Left ventricle myocardium superior (tissue), 1 donor: ENCODE measurements around the gene ACIN1. TPM values are rescaled to one million over a fixed set of nuclear protein-coding genes. Genes with fewer than 3 reads are reported as not detected.

Source experiments
- ATAC-seq: fragments of 200-7000 bp; cut with Tn5 transposase; one replicate; pipeline ENCODE4 v1.9.1; 2020; ENCODE audit warnings: mild to moderate bottlenecking, moderate library complexity
- DNase-seq: peaks from one replicate; pipeline ENCODE4 v3.0.0-alpha.2; 2020
- intact Hi-C: fragments of 100-400 bp; cut with micrococcal nuclease; formaldehyde crosslinking; loops from one replicate; pipeline ENCODE4 v1.11.0; 2022
- long read RNA-seq: library from polyadenylated mRNA; unstranded; transcript quantifications from one replicate; pipeline ENCODE4 v2.0.0, GENCODE V29; 2021
- total RNA-seq: library from RNA; stranded (reverse); fragmentation: NEBNext Ultra II Directional; extraction: Animal tissue kit (Norgen Biotek cat#: 25700); gene quantifications from one replicate; pipeline ENCODE4 v1.2.1, GENCODE V29; 2021
- donor health status: DM: no; HTN: yes; CAD: no; lungs with severe emphysema.

ACIN1 gene, protein sequence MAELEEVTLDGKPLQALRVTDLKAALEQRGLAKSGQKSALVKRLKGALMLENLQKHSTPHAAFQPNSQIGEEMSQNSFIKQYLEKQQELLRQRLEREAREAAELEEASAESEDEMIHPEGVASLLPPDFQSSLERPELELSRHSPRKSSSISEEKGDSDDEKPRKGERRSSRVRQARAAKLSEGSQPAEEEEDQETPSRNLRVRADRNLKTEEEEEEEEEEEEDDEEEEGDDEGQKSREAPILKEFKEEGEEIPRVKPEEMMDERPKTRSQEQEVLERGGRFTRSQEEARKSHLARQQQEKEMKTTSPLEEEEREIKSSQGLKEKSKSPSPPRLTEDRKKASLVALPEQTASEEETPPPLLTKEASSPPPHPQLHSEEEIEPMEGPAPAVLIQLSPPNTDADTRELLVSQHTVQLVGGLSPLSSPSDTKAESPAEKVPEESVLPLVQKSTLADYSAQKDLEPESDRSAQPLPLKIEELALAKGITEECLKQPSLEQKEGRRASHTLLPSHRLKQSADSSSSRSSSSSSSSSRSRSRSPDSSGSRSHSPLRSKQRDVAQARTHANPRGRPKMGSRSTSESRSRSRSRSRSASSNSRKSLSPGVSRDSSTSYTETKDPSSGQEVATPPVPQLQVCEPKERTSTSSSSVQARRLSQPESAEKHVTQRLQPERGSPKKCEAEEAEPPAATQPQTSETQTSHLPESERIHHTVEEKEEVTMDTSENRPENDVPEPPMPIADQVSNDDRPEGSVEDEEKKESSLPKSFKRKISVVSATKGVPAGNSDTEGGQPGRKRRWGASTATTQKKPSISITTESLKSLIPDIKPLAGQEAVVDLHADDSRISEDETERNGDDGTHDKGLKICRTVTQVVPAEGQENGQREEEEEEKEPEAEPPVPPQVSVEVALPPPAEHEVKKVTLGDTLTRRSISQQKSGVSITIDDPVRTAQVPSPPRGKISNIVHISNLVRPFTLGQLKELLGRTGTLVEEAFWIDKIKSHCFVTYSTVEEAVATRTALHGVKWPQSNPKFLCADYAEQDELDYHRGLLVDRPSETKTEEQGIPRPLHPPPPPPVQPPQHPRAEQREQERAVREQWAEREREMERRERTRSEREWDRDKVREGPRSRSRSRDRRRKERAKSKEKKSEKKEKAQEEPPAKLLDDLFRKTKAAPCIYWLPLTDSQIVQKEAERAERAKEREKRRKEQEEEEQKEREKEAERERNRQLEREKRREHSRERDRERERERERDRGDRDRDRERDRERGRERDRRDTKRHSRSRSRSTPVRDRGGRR
- total RNA-seq = 78.4 TPM
- long read RNA-seq, full-length matches to known transcripts = 6 of 36 reads
- long read RNA-seq, partial matches to known transcripts = 23 of 36 reads
- long read RNA-seq, other reads (novel, unspliced or antisense) = 7 of 36 reads

GRCh38 chr14:23094666-23095195 lies at the start of gene ACIN1:
Gene ACIN1, minus strand, starts transcription at chr14:23095136. Its CDS starts 24 bp downstream, at chr14:23095112.
- ATAC-seq = peak; percentile 67

GRCh38 chr14:23143911-23144310 lies 49.0 kb upstream of the ACIN1 start:
- no peak for DNase-seq
- ATAC-seq = no peak
- intact Hi-C loops = no loop called here

More at GRCh38 chr14:23094666-23095195, at the start of gene ACIN1:
- peak; percentile 100 for DNase-seq
- intact Hi-C loops = no loop called here

GRCh38 chr14:23142826-23143225 lies 47.9 kb upstream of the ACIN1 start:
- intact Hi-C loops = no loop called here
- ATAC-seq = no peak

DNA sequence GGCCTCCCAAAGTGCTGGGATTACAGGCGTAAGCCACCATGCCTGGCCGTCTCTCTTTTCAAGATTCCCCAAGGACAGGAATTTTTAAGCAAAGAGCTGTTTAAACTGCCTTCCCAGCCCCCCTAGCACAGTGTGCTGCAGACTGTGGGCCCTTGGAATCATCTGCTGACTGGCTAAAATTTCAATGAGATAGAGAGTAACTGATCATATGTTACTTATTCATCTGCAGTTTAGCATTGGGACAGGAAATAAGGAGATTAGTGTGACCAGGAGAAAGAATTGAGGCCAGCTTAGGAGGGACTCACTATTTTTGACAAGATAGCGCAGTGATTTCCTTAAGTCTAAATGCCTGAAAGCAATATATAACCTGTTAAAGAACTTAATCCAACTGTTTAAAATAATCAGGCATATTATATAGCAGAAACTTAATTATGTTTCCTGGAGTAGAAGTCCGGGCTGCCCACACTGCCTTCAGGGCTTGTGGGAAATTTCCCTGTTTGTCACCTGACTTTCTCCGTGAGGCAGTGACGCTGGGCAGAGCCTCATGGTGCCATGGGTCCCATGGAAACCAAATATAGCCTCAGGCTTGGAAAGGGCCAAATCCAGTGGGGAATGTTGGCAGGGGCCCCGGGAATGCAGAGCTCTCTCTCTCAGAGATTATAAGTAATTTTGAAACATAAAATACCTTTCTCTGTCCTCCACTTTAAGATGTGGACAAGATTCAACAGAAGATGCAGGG lies 46.9 kb upstream of the ACIN1 start:
- intact Hi-C loops = no loop called here
- ATAC-seq (peak; percentile 89), DNase-seq (peak; percentile 88)

More at GRCh38 chr14:23142826-23143225, 47.9 kb upstream of the ACIN1 start:
- no peak for DNase-seq

DNA sequence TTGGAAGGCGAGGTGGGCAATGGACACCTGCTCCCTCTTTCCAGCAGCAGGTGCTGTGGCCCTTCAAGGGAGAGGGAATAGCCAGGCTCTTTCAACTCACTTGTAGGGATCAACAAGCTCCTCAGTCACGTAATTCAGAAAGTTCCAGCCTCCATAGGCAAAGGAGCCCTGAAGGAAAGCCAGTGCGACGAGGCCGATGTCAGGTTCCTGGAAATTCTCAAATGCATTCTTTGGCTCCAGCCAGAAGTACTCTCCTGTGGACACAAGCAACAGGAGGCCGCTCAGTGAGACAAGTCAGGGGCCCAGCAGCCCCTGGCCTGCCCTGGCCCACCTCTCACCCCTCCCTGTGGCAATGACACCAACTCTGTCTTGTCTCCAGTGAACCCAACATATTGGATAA lies 45.4 kb upstream of the ACIN1 start:
- DNase-seq (no peak), ATAC-seq (no peak)
- intact Hi-C loops = no loop called here

DNA sequence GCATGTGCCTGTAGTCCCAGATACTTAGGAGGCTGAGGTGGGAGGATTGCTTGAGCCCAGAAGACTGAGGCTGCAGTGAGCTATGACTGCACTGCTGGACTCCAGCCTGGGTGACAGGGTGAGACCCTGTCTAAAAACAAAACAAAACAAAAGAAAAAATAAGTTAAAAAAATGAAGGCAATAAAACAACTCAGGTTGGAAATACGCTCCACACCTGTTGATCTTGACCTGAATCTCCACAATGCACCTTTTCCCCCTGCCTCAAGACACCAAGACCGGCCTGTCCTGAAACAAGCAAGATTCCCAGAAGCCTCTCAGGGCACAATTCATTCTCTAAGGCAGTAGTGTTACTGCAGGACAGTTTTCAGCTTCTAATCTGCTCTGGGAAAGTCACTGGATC lies 44.9 kb upstream of the ACIN1 start:
- DNase-seq = no peak
- intact Hi-C loops = no loop called here
- no peak for ATAC-seq

DNA sequence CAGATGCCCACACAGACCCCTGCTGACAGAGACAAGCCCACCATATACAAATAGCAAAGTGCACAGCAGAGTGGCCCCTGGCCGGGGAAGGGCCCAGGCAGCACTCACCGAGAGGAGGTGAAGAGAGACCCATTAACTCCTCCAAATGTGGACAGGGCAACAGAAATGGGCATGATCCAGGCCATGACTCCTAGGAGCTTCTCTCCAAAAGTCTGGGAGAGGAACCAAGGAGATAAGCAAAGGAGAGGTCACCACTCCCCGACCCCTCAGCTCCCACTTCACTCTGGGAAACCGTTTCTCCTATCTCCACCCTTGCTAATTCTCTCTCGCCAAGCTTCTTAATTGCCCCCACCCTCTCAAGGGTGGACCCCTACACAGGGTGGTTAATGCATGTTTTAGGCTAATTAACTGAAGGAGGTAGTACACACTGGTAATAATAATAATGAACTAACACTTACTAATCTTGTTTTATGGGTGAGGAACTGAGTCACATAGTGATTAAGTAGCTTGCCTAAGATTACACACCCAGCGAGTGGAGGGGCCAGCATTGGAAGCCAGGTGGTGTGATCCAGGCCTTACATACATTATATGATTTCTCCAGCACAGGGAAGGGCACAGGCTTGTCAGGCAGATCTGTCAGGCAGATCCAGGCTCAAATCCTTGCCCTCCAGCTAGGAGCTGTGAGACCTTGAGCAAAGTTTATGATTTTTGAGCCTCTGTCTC lies 43.0 kb upstream of the ACIN1 start:
- ATAC-seq = no peak
- intact Hi-C loops = no loop called here

GRCh38 chr14:23137192-23137812 lies 42.4 kb upstream of the ACIN1 start:
- DNase-seq = no peak
- intact Hi-C loops = no loop called here
- ATAC-seq = peak; percentile 60

More for the DNA sequence above, 43.0 kb upstream of the ACIN1 start:
- DNase-seq = no peak

DNA sequence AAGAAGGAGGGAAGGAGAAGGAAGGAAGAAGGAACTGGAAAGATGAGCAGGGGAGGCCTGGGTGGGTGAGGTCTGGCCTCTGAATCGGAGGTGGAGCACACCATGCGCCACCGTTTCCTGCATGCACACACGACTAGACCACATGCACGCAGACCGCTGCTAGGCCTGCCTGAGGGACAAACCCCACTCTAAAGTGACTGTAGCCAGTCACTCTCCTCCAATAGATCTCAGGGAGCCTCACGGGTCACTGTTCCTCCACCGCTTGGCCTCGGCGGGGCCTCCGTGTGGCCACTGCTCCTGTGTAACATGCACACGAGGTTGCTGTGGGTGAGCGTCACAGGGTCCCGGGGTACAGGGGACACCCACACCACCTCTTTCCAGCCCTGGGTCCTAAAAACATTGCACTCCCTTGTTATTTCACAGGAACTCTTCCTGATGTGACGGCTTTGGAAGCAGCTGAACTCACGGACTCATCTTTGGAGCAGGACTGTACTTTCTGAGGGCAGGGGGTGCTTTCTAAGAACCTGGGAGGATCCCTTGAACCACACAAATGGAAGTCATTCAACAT lies 41.7 kb upstream of the ACIN1 start:
- ATAC-seq = no peak
- intact Hi-C loops = no loop called here
- DNase-seq = no peak

- ATAC-seq (no peak), DNase-seq (no peak)
- intact Hi-C loops = no loop called here
Measured at GRCh38 chr14:23132970-23133369, 38.0 kb upstream of the ACIN1 start.

DNA sequence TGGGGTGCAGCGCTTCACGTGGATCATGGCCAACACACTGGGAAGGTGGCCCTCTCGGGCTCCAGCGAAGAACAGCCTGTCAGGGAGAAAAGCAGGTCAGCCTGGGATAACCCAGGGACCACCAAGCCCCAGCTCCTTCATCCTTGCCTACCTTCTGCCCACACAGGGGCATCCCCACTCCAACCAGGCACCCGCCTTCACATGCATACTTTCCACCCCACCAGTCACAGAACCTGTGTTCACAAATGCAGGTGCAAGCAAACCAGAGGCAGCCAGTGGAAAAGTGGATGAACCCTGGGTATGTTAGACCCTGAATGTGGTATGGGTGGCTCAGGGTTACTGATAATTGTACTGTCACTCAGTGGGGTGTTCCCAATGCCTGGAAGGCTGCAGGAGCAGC lies 36.5 kb upstream of the ACIN1 start:
- no peak for DNase-seq
- no peak for ATAC-seq
- intact Hi-C loops = no loop called here

GRCh38 chr14:23130871-23131270 lies 35.9 kb upstream of the ACIN1 start:
- ATAC-seq = peak; percentile 33
- intact Hi-C loops = no loop called here
- DNase-seq = peak; percentile 55

DNA sequence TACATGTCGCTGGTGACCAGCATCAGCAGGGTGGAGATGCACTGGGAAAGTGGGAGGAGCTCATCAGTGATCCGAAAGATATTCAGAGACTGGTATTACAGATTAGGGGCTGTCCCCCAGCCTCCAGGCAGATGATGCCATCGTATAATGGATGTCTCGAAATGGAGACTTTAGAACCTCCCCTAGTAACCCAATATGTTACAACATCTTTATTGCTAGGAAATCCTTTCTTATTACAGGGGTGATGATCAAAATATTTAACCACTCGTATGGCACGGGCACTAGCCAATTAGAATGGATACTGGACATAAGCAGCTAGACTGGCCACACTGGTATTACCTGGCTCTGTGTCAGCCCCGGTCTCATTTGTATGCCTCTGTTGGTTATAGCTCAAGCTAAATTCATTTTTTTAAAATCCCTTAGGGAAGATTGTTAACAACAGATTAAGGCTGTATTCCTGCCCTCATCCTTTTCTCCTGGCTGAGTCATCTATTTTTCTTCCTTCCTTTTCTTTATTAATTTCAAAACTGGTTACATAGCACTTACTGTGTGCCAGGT lies 34.9 kb upstream of the ACIN1 start:
- ATAC-seq = no peak
- no peak for DNase-seq
- intact Hi-C loops = no loop called here

DNA sequence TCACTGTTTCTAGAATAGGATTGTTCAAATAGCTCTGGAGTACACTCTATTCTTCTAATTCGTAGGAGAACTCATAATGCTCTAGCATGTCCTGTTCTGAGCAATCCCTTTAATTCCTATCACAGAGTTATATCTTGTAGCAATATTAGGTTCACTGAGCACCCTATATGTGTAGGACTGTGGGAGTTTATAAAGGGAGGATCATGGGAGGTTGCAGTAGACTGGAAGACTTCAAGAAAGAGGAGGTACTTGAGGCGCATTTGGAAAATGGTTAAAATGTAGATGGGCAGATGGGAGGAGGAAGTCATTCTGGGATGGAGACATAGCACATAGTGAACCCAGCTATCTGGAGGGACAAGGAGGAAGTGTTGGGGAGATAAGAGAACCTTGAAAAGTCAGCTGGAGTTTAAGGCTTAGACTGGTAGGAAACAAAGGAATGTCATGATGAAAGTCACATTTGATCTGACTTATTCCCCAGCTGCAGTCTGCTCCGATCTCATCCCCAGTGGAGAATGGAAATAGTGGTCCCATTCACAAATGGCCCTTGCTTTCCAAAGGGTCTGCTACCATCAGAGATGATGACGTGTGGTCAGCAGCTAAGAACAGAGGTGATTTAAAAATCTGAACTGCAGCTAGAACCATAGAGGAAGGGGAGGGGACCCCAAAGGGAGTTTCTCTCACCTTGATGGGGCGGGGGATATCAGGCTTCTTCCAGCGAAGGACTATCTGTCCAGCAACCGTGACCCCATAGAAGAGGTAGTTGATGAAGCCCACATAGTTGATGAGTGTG lies 34.2 kb upstream of the ACIN1 start:
- no peak for ATAC-seq
- intact Hi-C loops = no loop called here
- DNase-seq = no peak

DNA sequence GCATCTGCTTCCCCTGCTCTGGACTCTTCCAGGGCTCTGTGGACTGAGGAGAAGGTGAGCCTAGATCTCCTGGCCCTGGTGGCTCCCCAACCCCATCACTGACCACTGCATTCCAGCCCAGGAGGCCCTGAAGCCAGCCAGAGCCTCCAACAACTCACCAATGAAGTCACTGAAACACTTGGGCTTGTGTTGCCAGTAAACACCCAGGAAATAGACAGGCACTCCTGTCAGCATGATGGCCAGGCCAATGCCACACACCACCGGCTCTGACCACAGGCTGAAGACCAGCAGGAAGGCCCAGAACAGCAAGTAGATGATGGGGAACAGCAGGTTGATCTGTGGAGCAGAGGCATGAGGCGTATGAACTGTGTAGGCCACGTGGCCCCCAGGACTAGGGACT lies 32.9 kb upstream of the ACIN1 start:
- ATAC-seq (no peak), DNase-seq (no peak)
- intact Hi-C loops = no loop called here
